Esophagus squamous epithelium (tissue), 4 donors: ENCODE data around the gene PPIB.

Source experiments
- CTCF ChIP-seq, 6 experiments: fragments of 450-650 bp in 4 of 6; fragments of 200-600 bp in 2 of 6; sonication (generic) in 2 of 6; IDR thresholded peaks; one replicate each; pipeline ENCODE4 v1.5.1; 2016 to 2019; ENCODE audit warnings: antibody characterized with exemption in 6 of 6, mild to moderate bottlenecking in 4 of 6, moderate library complexity in 4 of 6
- POLR2A ChIP-seq, 4 donors: fragments of 450-650 bp; IDR thresholded peaks; one replicate each; pipeline ENCODE4 v1.6.1; 2017; ENCODE audit warnings: antibody characterized with exemption in 4 of 4, mild to moderate bottlenecking in 4 of 4, moderate library complexity in 3 of 4

GRCh38 chr15:64158363-64159134 is 4.3 kb downstream of the PPIB start:
- TF ChIP-seq POLR2A (IDR thresholded peaks at IDR 0.05) (no peak), CTCF (IDR thresholded peaks at IDR 0.05) (no peak)
